ENCODE data around the gene ARHGEF9.
"Not testable (repeated sequence)": the region's sequence is repeated elsewhere in the genome, so short reads cannot be mapped to it uniquely, and the experiment has no call there.

- TF ChIP-seq POLR2A, CTCF (IDR thresholded peaks at IDR 0.05): not testable (repeated sequence)
Observed at GRCh38 chrX:63795406-63795805, 10.4 kb upstream of the ARHGEF9 start.

Measured in adrenal gland (tissue), 5 donors.